T-helper 22 cell (primary cell): Measurements from ENCODE around the gene TMEM233.

Experiments used
- DNase-seq: peaks from one replicate; pipeline ENCODE4 v3.0.0-alpha.2; 2020; ENCODE audit warnings: low read depth

TMEM233 gene

GRCh38 chr12:119681728-119682638 lies 88.4 kb downstream of the TMEM233 start:
- DNase-seq, result no peak

GRCh38 chr12:119682639-119683252 lies 89.2 kb downstream of the TMEM233 start:
- DNase-seq, result no peak

DNA sequence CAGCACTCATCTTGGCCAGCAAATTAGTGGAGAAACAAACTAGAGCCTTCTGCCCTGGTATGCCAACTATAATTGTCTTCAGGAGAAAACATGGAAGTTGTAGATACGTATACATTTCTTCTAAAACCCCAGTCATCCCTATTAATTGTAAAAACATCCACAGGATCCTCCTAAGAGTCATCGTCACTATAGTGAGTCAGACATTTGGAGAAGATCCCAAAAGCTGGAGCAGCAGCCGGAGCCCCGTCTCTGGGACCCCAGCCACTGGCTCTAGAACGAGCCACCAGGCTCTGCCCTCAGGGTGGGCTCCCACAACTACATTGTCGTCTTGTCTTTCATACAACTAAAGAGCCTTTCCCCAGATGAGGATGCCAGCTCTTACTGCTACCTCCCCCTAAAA lies 89.8 kb downstream of the TMEM233 start:
- no peak for DNase-seq

- no peak for DNase-seq
These were observed 90.2 kb downstream of the TMEM233 start for GRCh38 chr12:119683816-119684215.

GRCh38 chr12:119684711-119685369 lies 91.3 kb downstream of the TMEM233 start:
- no peak for DNase-seq

GRCh38 chr12:119685375-119685774 lies 91.8 kb downstream of the TMEM233 start:
- DNase-seq, result no peak

DNA sequence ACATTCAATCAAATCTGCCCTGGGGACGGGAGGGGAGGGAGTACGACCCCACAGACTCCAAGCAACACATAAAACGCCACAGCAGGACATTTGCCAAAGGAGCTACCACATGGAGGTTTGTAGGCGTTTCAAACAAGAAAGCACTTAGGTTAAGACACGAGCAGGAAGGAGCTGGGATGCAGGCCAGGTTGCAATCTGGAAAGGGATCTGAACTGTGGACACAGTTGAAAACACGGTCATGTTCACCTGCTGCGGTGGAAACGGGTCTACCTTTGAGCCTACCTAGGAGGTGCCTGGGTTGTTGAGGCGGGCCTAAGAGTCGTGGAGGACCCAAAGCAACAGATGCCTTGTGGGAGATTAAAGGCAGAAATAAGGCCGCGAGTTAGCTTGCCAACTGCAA lies 92.8 kb downstream of the TMEM233 start:
- no peak for DNase-seq

DNA sequence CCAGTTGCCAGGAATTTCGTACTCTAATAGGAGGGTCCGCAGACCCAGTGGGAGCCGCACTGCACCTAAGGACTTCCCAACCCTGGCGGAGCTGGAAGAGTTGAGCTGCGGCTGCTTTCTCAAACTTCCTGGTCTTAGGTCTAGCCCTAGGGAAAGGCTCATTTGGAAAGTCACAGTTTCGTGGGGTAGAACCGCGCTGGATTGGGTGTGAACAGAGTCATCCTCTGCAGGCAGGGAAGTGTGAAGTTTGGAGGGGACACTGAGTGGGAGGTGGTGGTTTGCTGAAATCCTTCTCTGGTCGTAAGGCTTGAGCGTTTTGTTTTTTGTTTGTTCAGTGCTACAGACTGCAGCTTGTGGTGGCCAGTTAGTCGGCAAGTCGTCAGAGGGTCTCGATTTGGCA lies 93.2 kb downstream of the TMEM233 start:
- DNase-seq, result no peak

GRCh38 chr12:119687406-119687805 lies 93.8 kb downstream of the TMEM233 start:
- no peak for DNase-seq

DNA sequence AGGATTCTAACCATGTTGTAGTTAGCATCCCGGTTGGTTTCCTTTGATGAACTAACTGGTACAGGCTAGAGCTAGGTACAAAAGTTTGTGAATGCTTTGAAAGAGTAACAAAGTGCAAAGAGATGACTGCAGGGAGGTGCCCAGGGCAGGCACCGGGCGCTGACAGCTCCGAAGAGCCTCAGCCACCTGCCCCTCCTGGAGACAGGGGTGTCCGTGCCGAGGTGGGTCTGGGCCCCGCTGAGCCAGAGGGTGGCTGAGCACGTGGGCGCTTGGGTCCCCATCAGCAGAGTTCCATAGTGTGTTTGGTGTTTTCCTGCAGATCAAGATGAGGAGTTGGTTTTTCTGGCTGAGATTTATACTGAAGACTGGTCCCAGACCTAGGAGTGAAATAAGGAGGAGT lies 94.3 kb downstream of the TMEM233 start:
- DNase-seq, result no peak

- no peak for DNase-seq
These were observed 96.4 kb downstream of the TMEM233 start for GRCh38 chr12:119689935-119690500.

DNA sequence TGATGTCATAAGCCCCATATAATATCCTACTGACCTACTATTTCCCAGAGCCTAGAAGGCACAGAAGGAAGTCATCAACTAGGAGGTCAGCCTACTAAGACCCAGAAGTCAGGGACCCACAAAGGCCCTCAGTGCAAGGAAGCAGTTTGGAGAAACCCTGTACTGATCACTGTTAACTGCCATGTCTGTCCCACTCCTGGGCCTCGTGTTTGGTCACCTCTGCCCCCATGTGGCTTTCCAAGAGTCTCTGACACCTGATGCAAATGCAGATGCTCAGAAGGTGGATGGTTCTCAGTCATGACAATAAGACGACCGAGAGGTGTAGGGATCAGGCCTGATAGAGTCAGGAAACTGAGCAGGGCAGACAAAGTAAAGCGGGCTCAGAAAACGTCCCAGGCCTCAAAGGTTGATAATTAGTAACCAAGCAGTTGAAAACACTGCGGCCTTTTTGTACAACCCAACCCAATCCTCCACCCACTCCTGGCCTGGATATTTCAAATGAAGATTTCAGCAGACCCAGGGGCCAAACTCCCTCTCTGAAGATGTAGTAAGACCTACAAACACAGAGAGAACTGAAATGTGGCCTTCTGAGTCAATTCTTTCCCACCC lies 97.7 kb downstream of the TMEM233 start:
- no peak for DNase-seq

DNA sequence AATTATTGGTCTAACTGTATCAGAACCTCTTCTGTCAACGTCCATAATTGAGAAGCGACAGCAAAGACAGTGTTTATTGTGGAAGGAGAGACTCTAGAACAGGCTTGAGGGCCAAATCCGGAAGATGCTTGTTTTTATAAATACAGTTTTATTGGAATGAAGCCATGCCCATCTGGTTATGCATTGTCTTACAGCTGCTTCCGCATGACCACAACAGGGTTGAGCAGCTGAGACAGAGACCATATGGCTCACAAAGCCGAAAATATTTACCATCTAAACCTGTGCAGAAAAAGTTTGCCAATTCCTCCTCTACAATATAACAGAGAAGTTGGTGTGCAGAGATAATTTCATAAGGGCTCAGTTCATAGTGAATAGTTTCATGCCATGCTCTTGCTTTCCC lies 98.8 kb downstream of the TMEM233 start:
- no peak for DNase-seq
